ENCODE measurements around the gene GBA3. TPM values are rescaled to one million over a fixed set of nuclear protein-coding genes. Genes with fewer than 3 reads are reported as not detected.

GBA3 gene
- total RNA-seq, 4 donors from 2014 or later, result not detected

DNA sequence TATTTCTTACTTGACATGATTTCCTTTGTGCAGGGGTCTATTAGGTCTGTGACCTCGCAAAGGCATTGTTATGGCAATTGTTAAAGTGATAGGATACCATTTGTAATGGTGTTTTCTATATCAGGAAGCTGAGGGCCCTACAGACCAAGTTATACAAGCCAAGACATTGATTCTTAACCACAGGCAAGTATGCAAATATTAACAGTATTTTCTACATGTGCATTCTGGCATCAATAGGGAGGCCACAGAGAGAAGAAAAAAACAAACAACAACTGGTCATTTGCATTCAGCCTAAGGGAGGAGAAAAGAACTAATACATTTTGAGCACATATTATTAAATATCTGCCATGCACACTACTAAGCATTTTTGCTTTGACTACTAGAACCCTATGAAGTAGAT is 28.5 kb downstream of the GBA3 start:
- H3K27me3 ChIP-seq, result no peaks in the 10 kb centered on the region
- no peaks in the 10 kb centered on the region for H3K36me3 ChIP-seq
- H3K4me3 ChIP-seq, result no peak overlapping the region
- no peaks in the 10 kb centered on the region for H3K9me3 ChIP-seq
- no peak overlapping the region for H3K27ac ChIP-seq
- no peak for DNase-seq (ENCODE audit: low spot score in 2 of 2)
- 50 to 58% methylated on average over 1 of the region's 1 CpG for WGBS, 2 donors
- H3K4me1 ChIP-seq, result no peaks in the 10 kb centered on the region
- TF ChIP-seq, protein P1, sequence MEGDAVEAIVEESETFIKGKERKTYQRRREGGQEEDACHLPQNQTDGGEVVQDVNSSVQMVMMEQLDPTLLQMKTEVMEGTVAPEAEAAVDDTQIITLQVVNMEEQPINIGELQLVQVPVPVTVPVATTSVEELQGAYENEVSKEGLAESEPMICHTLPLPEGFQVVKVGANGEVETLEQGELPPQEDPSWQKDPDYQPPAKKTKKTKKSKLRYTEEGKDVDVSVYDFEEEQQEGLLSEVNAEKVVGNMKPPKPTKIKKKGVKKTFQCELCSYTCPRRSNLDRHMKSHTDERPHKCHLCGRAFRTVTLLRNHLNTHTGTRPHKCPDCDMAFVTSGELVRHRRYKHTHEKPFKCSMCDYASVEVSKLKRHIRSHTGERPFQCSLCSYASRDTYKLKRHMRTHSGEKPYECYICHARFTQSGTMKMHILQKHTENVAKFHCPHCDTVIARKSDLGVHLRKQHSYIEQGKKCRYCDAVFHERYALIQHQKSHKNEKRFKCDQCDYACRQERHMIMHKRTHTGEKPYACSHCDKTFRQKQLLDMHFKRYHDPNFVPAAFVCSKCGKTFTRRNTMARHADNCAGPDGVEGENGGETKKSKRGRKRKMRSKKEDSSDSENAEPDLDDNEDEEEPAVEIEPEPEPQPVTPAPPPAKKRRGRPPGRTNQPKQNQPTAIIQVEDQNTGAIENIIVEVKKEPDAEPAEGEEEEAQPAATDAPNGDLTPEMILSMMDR (IDR thresholded peaks at IDR 0.05), result no peak
- TF ChIP-seq POLR2A (IDR thresholded peaks at IDR 0.05), result no peak
- TF ChIP-seq EP300 (IDR thresholded peaks at IDR 0.05), result no peak

DNA sequence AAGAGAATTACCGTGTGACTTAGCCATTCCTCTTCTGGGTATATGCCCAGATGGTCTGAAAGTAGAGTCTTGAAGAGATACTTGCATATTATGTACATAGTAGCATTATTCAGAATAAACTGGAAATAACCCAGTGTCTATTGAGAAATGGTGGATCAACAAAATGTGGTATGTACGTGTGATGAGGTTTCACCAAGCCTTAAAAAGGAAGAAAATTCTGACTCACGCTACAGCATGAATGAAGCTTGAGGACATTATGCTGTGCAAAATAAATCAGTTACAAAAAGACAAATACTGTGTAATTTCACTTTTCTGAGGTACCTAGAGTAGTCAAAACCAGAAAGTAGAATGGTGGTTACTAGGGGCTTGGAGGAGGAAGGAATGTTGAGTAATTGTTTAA is 37.3 kb downstream of the GBA3 start:
- H3K9me3 ChIP-seq, result no peaks in the 10 kb centered on the region
- no peaks in the 10 kb centered on the region for H3K4me1 ChIP-seq
- H3K36me3 ChIP-seq, result no peaks in the 10 kb centered on the region
- DNase-seq (ENCODE audit: low spot score in 2 of 2), result no peak
- no peak overlapping the region for H3K4me3 ChIP-seq
- H3K27ac ChIP-seq, result no peak overlapping the region
- TF ChIP-seq, protein P1 (IDR thresholded peaks at IDR 0.05), result no peak
- TF ChIP-seq POLR2A (IDR thresholded peaks at IDR 0.05), result no peak
- no peak for TF ChIP-seq EP300 (IDR thresholded peaks at IDR 0.05)
- H3K27me3 ChIP-seq, result no peaks in the 10 kb centered on the region
- WGBS, 2 donors, result 89 to 91% methylated on average over 3 of the region's 3 CpGs

DNA sequence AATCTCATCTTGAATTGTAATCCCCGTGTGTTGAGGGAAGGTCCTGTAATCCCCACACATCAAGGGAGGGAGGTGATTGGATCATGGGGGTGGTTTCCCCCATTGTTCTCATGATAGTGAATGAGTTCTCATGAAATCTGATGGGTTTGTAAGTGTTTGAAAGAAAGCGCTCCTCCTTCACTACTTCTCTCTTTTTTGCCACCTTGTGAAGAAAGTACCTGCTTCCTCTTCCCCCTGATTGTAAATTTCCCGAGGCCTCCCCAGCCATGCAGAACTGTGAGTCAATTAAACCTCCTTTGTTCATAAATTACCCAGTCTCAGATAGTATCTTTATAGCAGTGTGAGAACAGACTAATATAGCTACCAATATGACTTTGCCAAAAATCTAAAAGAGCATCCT is 41.1 kb downstream of the GBA3 start:
- TF ChIP-seq EP300 (IDR thresholded peaks at IDR 0.05) (no peak), POLR2A (IDR thresholded peaks at IDR 0.05) (no peak)
- TF ChIP-seq, protein P1 (IDR thresholded peaks at IDR 0.05), result no peak
- Histone ChIP-seq H3K4me1 (no peaks in the 10 kb centered on the region), H3K4me3 (no peak overlapping the region), H3K27ac (no peak overlapping the region), H3K9me3 (no peaks in the 10 kb centered on the region), H3K36me3 (no peaks in the 10 kb centered on the region), H3K27me3 (no peaks in the 10 kb centered on the region)
- DNase-seq (ENCODE audit: low spot score in 2 of 2), result no peak
- 68 to 70% methylated on average over 3 of the region's 3 CpGs for whole genome bisulfite sequencing, 2 donors

DNA sequence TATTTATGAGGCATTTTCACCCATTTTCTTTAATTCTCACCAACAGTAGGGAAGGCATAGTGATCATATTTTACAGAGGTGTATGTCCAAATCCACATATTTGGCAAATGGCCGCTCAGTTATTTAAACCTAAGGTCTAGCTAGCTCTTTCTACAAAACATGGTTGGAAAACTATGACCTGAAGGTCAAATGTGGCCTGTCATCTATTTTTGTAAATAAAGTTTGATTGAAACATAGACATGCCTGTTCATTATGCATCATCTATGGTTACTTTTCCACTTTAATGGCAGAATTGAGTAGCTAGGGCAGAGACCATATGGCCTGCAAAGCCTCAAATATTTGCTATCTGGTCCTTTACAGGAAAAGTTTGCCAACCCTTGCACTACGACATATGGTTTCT is 44.2 kb downstream of the GBA3 start:
- no peak overlapping the region for H3K27ac ChIP-seq
- no peaks in the 10 kb centered on the region for H3K9me3 ChIP-seq
- no peak for DNase-seq (ENCODE audit: low spot score in 2 of 2)
- WGBS, 2 donors, result 90 to 92% methylated on average over 2 of the region's 2 CpGs
- no peaks in the 10 kb centered on the region for H3K4me1 ChIP-seq
- no peaks in the 10 kb centered on the region for H3K36me3 ChIP-seq
- TF ChIP-seq POLR2A (IDR thresholded peaks at IDR 0.05), result no peak
- TF ChIP-seq, protein P1 (IDR thresholded peaks at IDR 0.05), result no peak
- TF ChIP-seq EP300 (IDR thresholded peaks at IDR 0.05), result no peak
- H3K27me3 ChIP-seq, result no peaks in the 10 kb centered on the region
- H3K4me3 ChIP-seq, result no peak overlapping the region

DNA sequence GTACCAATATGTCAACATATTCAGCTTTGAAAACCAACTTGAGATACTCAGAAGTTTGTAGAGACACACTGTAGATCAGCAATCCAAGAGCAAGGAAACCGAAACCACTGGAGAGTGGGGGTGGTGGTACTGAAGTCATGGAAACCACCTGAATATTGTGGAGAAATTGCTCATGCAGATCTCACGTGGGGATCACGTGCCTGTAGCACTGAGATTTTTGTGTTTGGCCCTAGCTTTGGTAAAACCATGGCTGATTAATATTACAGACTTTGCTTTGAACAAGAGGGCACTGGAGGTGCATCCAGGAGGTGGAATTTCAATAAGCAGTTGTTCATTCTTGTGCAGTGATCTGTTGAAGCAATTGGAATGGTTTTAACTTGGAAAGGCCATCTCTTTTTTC is 47.2 kb downstream of the GBA3 start:
- TF ChIP-seq EP300 (IDR thresholded peaks at IDR 0.05) (no peak), POLR2A (IDR thresholded peaks at IDR 0.05) (no peak)
- TF ChIP-seq, protein P1 (IDR thresholded peaks at IDR 0.05), result no peak
- Histone ChIP-seq H3K27ac (no peak overlapping the region), H3K27me3 (no peaks in the 10 kb centered on the region), H3K4me3 (no peak overlapping the region), H3K4me1 (no peaks in the 10 kb centered on the region), H3K36me3 (no peaks in the 10 kb centered on the region), H3K9me3 (no peaks in the 10 kb centered on the region)
- 66 to 67% methylated on average over 3 of the region's 3 CpGs for WGBS, 2 donors
- no peak for DNase-seq (ENCODE audit: low spot score in 2 of 2)
